Hematopoietic multipotent progenitor cell (in vitro differentiated cells): ENCODE measurements around the gene COX6A2. TPM values are rescaled to one million over a fixed set of nuclear protein-coding genes. Genes with fewer than 3 reads are reported as not detected.

Experiments
- DNase-seq, 3 donors: peaks; one replicate each; pipeline ENCODE4 v3.0.0-alpha.2; 2011 to 2015; ENCODE audit warnings: low read depth in 2 of 3, low spot score in 2 of 3
- total RNA-seq: library from RNA; depleted of rRNA; stranded (reverse); fragments of >200 nt; gene quantifications from one replicate; pipeline ENCODE4 v1.2.3, GENCODE V29; 2012

The COX6A2 gene
- total RNA-seq, result not detected

GRCh38 chr16:31428279-31428597 lies at the start of gene COX6A2:
TSS of gene COX6A2 (minus strand) at chr16:31428360. CDS start at chr16:31428325, 35 bp downstream.
- no peak for DNase-seq

- peak in 2 of 3 donors; percentile 58 to 61 for DNase-seq
Observed at GRCh38 chr16:31477220-31478216, 49.4 kb upstream of the COX6A2 start.

GRCh38 chr16:31476303-31477219 lies 48.4 kb upstream of the COX6A2 start:
- peak; percentile 59 to 82 (median 80) for DNase-seq

DNA sequence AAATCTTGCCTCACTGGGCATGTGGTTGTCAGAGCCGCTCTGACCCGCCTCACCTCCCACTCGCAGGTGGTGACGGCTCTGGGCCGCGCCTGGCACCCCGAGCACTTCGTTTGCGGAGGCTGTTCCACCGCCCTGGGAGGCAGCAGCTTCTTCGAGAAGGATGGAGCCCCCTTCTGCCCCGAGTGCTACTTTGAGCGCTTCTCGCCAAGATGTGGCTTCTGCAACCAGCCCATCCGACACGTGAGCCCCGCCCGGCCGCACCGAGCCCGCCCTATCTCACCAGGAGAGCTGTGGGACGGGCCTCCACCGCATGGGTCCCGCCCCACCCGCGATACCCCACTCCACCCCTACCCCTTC lies 47.8 kb upstream of the COX6A2 start:
- DNase-seq, result no peak

- DNase-seq, result no peak
Observed at GRCh38 chr16:31474773-31475738, 46.9 kb upstream of the COX6A2 start.

GRCh38 chr16:31474173-31474714 lies 46.1 kb upstream of the COX6A2 start:
- no peak for DNase-seq

GRCh38 chr16:31473264-31473984 lies 45.3 kb upstream of the COX6A2 start:
- DNase-seq, result no peak

DNA sequence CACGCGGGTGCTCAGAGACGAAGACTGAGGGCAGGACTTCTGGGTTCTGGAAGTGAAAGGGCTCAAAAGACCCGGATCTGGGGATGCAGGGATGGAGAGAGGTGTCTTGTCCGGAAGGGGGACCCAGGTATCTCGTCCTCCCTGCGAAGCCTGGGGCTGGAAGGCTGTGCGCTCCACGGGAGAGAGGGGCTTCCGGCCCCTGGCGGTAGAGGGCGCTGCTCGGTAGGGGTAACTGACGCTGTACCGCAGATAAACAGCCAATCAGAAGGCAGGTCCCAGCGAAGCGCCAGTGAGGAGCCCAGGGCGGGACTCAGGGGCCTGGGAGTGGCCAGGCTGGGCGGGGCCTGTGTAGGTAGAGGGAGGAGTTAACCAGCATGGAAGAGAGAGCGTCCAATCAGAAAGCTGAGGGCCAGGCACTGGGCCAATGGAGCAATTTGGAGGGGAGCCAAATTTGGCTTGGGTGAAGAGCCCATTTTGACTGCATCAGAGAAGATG lies 44.6 kb upstream of the COX6A2 start:
- peak in 2 of 3 donors; percentile 83 to 85 for DNase-seq

DNA sequence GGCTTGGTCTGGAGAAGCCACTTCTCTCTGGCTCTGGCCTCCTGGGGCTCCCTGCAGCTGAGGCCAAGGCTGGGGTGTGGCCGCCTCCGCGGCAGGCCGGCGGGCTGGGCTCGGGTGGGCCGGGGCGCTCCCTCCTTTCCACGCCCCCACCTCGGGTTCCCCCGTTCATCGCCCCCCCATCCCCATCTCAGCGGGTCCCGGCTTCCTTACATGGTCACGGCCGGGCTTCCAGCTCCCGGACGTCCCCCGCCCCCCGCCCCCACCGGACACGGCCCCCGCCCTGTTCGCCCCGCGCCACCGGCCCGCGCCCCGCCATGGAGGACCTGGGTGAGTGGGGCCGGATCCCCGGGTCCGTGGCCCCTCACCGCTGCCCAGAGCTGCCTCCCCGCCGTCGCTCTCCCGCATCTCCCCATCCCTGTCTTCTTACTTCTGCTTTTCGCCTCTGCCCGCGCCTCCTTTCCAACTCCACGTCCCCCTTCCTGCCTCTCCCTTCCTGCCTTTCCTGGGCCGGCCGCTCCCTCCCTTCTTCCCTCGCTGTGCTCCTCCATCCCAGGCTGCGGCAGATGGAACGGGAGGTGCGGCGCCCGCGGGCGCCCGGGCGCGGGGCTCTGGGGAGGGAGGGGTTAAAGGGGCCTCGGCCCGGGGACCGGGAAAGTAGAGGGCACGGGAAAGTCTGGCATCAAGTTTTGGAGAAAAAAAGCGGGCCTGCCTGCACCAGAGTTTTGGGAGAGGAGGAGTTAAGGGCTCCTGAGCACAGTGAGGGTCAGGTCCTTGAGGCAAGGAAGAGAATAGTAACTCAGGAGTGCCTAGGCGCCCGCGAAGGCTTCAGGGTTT lies 43.9 kb upstream of the COX6A2 start, which contains the start of gene TGFB1I1:
Gene TGFB1I1, plus strand, starts transcription at position 278 of the 834 bp plus-strand sequence. Its CDS starts 37 bp downstream, at position 315.
- DNase-seq, result no peak

DNA sequence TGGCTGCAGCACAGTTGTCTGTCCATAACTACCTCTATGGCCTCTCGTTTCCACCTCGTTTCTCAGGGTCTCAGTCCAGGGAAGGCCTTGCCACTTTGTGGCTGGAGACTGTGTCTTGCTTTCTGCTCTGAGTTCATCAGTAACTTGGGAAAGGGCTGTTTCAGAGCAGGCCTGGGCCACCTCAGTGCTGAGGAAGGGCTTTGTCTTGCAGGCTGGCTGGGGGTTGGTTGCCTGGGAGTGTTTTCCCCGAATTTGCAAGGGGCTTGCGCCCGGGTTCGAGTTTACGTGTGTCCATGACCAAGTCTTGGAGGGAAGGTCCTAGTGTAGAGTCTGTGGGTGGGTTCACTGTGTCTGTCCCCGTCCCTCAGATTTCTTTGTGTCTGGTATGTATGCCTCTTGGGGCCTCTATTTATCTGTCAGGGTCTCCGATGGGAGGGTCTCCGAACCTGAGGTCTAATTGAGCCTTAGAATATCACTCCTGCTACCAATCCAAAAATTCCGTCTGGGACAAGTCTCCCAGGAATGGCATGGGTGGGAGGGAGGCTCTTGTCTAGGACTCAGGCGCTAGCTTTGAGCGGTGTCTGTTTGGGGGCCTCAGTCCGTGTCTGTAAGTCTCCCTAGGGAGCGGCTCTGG lies 43.2 kb upstream of the COX6A2 start:
- DNase-seq, result no peak

GRCh38 chr16:31470615-31471014 lies 42.5 kb upstream of the COX6A2 start:
- no peak for DNase-seq

DNA sequence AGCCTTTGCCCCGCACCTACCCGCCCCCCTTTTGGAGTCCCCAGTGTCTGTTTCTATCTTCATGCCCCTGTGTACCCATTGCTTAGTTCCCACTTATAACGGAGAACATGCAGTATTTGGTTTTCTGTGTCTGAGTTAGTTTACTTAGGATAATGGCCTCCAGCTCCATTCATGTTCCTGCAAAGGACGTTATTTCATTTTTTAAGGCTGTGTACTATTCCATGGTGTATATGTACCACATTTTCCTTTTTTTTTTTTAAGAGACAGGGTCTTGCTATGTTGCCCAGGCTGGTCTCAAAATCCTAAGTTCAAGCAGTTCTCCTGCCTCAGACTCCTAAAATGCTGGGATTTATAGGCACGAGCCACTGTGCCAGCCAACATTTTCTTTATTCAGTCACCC lies 39.7 kb upstream of the COX6A2 start:
- DNase-seq, result no peak

GRCh38 chr16:31467151-31467773 lies 39.1 kb upstream of the COX6A2 start:
- DNase-seq, result peak in 1 of 3 donors; percentile 47

DNA sequence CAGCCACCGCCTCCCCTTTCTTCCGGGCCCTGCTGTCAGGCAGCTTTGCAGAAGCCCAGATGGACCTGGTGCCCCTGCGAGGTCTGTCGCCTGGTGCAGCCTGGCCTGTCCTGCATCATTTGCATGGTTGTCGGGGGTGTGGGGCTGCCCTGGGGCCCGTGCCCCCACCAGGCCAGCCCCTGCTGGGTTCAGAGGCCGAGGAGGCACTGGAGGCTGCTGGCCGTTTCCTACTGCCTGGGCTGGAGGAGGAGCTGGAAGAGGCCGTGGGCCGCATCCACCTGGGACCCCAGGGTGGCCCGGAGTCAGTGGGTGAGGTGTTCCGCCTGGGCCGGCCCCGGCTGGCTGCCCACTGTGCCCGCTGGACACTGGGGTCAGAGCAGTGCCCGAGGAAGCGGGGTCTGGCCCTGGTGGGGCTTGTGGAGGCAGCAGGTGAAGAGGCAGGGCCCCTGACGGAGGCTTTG lies 38.3 kb upstream of the COX6A2 start:
- no peak for DNase-seq

- no peak for DNase-seq
Observed at GRCh38 chr16:31465788-31466370, 37.7 kb upstream of the COX6A2 start.

GRCh38 chr16:31464781-31465260 lies 36.7 kb upstream of the COX6A2 start:
- DNase-seq, result no peak
